GM21390 (cell line): ENCODE measurements around the gene CST7.

Experiments used
- ATAC-seq: cut with Tn5 transposase; IDR thresholded peaks from one replicate; pipeline ENCODE4 v1.9.1; 2021; ENCODE audit not compliant: unreplicated experiment

CST7 gene

GRCh38 chr20:24962510-24962909 is 13.4 kb downstream of the CST7 start:
- no peak for ATAC-seq

DNA sequence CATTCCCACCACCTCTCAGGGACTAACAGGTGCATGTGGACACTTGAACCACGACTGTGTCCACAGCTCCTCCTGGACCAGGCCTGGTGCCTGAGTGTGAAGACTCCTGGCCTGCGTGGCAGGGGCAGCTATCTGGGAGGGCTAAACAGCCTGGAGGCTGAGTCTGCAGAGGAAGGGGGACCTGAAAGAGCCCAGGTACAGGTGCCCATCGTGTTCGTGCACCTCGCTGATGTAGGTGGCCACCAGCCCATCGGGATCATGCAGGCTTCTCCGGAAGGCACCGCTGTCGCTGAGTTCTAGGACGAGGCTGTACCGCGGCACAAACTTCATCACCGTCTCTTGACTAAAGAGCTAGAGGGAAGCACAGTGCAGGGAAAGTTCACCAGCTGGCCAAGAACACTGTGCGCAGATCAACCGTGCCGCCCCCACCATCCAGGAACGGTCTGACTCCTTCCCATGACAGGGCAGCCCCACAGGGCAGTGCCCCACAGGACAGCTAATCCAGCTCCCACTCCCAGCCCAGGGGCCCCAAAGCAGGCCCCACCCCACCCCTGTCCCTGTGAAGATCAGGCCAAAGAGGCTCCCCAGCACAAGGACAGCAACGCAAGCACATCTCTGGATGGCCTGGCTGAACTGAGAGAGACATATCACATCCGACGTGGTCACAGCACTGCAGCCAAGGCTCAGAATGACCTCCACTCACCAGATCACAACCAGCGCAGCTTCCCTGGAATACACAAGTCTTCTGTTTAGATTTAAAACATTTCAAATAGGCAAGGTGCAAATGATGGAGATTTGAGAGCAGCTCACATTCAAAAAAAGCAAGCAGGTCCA is 14.8 kb downstream of the CST7 start:
- ATAC-seq: no peak

- no peak for ATAC-seq
These were observed 15.4 kb downstream of the CST7 start for GRCh38 chr20:24964506-24964840.

- no peak for ATAC-seq
These were observed 16.2 kb downstream of the CST7 start for GRCh38 chr20:24965065-24965919.

DNA sequence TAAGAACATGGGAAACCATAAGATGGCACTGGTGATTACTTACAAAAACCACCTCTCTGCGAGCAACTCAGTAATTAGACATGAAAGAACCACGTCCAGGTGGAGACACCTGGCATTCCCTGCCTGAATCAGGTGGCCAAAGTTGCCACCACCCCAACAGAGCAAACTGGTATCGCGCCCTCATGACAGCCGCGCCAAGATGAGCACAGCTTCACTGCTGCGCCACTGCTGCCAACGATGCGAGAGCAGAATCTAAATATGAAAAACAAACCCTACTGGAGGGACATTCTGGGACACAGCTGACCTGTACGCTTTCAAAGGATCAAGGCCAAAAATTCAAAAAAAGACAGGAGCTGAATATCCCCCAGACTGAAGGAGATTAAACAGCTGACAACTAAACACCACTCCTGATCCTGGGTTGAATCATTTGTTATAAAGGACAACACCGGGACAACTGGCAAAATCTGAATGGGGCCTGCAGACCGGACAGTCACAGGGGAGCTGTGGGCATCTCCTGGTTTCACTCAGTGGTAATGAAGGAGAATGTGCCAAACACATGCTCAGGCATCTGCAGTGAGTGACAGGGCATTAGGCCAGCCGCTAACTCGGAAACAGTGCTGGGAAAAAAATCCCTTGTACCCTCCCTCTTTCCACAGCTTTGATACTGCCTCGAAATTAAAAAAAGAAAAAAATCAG is 17.4 kb downstream of the CST7 start:
- no peak for ATAC-seq

DNA sequence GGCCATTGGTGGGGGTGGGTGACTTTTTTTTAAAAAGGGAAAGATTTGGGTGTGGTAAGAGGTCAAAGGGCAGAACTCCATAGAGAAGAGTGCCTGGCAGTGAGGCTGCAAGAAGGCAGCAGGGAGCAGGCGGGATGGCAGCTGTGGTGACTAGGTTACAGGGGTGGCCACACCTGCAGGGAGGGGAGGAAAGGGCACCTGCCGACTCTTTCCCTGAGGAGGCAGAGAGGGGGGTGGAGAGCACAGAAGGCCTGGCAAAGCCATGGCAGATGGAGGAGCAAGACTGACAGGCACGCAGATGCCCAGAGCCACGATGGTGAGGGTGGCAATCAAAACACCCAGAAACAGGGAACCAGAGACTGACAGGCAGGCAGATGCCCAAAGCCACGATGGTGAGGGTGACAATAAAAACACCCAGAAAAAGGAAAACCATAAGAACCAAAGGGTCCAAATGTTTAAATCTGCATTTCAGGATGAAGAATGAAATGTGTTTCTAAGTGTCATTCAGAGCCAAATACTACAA is 19.3 kb downstream of the CST7 start:
- ATAC-seq: no peak

DNA sequence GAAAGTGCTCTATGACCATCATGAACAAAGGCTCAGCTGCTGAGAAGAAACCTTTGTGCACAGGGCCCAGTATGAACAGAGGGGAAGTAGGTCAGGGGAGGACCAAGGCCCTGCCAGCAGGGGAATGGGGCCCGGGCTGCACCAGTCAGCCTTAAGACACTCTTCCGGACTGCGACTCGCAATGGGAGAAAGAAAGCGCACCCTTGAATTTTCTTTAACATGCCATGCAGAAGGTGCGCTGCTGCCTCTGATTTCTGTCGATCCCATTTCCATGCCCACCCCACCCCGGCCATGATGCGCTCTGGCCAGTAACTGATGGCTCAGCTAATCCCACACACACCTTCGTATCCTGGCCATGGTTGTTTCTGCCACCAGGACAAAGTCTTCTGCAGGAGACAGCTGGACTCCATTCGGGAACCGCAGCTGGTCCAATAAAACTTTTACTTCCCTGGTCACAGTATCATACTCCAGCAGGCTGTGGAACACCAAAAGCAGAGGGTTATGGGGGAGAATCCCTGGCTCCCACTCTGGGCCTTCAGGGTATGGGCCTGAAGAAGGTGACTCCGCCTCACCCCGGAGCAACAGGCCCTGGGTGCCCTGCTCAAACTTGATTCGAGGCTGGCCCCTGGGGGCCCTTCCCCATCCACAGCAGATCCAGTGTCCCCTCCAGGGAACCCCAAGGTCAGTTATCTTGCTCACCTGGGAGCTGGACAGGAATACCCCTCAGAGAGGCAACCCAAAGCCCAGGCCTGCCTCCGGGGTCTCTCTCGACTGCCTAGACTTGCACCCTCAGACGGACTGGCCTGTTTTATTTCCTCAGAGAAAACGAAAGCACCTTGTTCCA is 20.3 kb downstream of the CST7 start:
- ATAC-seq: no peak

- no peak for ATAC-seq
These were observed 21.0 kb downstream of the CST7 start for GRCh38 chr20:24970030-24970553.

- ATAC-seq: no peak
These were observed 21.7 kb downstream of the CST7 start for GRCh38 chr20:24970754-24971153.

DNA sequence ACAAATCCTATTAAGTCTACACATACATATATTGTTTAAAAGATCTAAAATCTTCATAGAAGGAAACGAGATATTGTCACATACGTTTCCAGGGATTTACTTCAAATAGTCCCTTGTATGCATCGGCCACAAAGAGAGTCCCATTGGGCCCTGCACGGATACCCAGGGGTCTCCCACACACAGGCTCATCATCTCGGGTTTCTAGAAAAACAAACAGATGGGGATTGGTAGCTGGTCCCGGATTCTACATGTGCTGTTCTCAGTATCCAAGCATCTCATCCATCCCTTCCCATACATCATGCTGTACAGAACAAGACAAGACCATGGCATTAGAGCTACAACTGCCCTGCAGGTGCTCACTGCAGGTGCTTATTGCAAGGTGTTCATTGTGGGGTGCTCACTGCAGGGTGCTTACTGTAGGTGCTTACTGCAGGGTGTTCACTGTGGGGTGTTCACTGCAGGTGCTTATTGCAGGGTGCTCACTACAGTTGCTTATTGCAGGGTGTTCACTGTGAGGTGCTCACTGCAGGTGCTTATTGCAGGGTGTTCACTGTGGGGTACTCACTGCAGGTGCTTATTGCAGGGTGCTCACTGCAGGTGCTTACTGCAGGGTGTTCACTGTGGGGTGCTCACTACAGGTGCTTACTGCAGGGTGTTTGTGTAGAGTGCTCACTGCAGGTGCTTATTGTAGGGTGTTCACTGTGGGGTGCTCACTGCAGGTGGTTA is 22.5 kb downstream of the CST7 start:
- ATAC-seq: no peak

GRCh38 chr20:24972341-24972740 is 23.3 kb downstream of the CST7 start:
- no peak for ATAC-seq

DNA sequence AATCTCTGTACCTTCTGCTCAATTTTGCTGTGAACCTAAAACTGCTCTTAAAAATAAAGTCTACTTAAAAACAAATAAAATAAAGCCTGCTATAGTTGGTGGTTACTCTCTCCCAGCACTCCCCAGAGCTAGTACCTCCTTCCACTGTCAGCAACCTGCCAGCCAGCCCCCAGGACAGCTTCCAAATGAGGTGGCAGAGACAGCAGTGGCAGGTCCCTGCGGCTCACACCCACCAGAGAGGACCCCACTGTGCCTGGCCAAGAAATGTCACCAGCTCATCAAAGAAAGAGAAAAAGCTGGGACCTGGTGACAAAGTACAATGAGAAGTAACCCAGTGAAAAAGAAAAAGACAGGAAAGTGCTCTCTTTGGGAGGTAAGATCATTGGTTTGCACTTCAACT is 28.3 kb downstream of the CST7 start:
- ATAC-seq: no peak

GRCh38 chr20:24977797-24978196 is 28.7 kb downstream of the CST7 start:
- no peak for ATAC-seq

DNA sequence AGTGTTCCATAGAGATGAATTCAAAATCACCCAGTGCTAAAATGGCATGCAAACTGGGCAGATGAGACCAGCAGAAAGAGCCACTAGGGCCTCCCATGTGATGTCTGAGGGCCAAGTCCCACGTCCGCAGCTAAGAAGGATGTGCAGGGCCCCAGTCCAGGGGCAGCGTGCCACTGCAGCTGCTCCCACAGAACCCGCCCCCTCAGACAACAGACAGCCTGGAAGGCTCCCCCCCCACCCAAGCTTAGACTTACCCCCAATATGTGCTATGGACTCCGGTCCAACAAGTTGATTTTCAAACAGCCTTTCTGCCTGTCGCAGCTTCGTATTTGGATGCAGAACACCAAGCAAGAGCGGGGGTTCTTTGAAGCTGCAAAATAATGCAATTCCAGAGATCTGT is 29.4 kb downstream of the CST7 start:
- ATAC-seq: no peak

DNA sequence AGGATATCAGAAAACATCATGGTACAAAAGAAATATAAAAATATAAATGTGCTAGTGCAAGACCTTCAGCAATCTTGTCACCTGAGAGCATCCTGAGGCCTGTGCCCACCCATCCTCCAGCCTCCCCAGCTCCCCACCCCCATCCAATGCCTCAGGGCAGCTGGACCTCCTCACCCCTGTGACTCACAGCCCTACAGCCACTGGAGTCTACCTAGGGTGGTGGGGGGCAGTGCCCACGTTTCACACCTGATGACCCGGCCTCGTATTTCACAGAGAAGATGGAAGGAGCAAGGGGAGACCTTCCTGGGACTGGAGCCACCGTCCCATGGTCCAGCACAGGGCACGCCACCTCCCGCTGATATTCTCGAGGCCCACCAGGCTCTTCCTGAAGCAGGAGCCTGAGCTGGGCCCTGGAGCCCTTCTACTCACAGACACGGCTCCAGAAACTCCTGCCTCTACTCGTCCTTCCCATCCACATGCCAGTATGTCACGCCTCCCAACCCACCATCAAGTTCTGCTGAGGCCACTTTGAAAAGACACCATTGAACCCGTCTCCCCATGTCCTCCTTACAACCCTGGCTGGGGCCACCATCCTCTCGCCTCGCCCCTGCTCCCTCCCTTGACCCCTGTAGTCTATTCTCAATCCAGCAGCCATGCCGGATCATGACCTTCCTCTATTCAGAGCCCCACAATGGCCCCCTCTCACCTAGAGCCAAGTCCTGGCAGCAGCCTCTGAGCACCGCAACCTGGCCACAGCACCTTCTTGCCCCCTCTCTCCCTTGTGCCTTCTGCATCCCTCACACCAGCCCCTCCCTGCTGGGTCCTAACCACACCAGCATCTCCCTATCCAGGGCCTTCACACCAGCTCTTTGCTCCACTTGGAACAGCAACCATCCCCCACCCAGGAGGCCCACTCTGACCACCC is 30.2 kb downstream of the CST7 start:
- no peak for ATAC-seq

DNA sequence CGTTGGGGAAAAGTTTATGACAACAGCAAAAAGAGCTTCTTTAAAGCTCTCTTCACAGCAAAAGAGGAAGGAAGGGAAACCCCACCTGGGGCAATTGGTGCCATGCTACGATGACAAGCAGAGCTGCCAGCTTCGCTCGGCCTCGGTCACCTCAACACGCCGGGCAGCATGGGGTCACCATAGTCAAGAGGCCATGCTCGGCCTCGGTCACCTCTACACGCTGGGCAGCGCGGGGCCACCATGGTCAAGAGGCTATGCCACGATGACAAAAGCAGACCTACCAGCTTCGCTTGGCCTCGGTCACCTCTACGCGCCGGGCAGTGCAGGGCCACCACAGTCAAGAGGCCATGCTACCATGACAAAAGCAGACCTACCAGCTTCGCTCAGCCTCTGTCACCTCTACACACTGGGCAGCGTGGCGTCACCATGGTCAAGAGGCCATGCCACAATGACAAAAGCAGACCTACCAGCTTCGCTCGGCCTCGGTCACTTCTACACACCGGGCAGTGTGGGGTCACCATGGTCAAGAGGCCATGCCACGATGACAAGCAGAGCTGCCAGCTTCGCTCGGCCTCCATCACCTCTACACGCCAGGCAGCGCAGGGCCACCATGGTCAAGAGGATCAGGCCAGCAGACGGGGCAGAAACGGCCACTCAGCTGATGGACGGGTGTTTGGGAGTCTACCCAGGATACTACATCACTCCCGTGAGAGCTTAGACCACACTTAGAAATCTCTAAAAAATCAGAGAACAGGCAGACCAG is 31.4 kb downstream of the CST7 start:
- ATAC-seq: no peak

- ATAC-seq: no peak
These were observed 32.2 kb downstream of the CST7 start for GRCh38 chr20:24981282-24981681.

- no peak for ATAC-seq
These were observed 32.7 kb downstream of the CST7 start for GRCh38 chr20:24981790-24982189.
